HK-2 (cell line): ENCODE measurements around the gene GJD2.

ENCODE experiments used
- DNase-seq: peaks from one replicate; pipeline ENCODE4 v3.0.0-alpha.2; 2018; ENCODE audit not compliant: unreplicated experiment

The GJD2 gene

DNA sequence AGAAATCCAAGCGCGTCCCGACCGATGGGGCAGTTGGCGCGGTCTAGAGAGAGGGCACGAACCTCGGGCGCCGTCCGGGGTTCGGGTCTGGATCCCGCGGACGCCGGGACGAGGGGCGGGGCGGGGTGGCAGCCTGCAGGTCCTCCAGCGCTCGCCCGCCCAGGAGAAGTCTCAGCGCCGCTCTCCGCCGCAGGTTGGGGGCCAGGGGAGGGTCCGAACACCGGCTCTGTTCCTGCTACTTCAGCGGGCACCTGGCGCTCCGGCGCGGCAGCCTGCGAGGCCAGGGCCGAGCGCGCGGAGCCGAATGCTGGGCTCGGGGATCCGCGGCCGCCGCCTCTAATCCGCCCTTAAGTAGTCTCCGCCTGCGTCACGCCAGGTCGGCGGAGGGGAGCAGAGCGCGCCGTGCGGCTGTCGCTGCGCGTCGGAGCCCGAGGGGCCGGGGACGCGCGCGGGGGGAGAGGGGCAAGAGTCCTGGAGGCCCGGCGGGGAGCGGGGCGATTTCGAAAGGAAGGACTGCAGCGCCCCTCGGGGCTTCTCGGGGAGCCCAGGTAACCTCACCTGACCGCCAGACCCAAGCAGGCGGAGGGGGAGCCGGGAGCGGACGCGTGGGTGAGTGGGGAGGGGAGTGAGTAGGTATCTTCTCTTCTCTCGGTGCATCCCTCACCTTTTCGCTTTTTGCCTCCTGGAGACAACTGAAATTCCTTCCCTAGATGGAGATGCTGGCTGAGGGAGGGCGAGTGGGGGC lies at the start of gene GJD2:
TSS of gene GJD2 (minus strand) at position 325 of the 745 bp plus-strand sequence. CDS start 510 bp downstream, outside the sequence.
- DNase-seq: no peak

DNA sequence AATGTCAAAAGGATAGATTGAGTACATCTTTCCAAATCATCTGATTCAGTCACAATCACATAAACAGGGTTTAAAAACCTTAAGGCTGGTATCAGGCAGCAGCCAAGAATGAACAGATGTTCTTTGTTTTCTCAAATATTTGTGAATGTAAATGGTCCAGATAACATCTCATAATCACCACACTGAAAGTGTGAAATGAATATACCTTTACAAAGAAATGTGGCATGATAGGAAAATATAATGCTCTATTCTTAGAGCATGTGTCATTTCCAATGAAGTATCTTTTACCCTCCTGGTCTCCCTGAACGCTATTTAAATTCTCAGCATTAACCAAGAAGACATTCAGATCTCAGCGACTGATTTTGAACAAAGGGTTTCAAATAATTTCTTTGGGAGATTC lies 49.3 kb upstream of the GJD2 start:
- no peak for DNase-seq

DNA sequence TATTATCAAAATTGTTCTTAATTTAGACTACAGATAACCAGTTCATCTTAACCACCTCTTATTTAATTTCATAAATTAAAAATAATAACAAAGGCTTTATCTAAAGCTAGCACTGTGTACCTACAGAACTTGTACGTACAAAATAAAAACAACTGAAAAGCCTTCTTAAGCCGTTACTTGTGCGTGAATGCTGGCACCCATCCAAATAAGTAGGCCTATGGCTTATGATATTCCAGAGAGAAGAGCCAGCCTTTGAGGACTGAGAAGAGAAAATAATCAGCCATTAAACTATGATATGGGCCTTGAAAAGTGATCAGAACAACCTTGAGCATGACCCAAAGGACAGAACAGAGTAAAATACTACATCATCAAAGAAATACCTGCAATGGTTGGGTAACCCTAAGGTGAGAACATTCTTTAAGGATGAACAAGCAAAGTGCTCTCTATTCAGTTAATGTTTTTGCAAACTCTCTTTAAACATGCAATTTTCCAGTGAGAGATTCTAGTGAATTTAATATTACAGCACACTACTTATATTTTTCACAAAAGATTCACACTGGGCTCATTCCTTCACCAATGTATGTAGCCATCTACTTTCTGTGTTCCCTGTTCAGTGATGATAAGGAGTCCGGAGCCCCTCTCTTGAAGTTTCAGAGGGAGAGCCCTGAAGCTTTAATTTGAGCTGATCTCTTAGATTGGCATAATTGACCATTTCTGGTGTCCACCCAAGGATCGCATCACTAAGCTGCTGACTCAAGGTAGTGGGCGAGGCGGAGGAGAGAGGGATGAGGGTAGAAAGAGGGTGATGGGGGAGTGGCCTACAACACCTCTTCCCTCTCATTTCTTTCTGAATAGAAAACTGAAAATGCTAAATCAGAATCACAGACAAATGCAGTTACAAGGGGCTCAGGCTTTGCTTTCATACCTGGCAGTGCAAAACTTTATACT lies 48.3 kb upstream of the GJD2 start:
- DNase-seq: no peak

DNA sequence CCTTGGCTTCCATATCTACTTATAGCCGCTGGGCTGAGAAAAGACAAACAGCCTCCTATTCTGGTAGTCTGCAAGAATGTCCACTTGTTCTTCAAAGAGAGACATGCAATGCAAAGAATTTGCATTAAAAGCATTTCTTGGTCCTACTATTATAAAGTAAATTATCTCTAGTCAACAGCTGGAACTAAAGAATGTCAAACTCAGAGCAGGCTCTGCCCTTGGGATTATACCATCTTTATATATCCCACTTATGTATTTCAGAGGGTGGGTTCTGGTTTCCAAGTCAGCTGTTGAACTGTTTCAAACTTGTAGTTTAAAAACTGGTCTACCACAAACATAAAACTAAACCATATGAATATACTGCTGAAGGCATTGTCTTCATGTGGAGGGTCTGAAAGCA lies 47.6 kb upstream of the GJD2 start:
- DNase-seq: no peak

DNA sequence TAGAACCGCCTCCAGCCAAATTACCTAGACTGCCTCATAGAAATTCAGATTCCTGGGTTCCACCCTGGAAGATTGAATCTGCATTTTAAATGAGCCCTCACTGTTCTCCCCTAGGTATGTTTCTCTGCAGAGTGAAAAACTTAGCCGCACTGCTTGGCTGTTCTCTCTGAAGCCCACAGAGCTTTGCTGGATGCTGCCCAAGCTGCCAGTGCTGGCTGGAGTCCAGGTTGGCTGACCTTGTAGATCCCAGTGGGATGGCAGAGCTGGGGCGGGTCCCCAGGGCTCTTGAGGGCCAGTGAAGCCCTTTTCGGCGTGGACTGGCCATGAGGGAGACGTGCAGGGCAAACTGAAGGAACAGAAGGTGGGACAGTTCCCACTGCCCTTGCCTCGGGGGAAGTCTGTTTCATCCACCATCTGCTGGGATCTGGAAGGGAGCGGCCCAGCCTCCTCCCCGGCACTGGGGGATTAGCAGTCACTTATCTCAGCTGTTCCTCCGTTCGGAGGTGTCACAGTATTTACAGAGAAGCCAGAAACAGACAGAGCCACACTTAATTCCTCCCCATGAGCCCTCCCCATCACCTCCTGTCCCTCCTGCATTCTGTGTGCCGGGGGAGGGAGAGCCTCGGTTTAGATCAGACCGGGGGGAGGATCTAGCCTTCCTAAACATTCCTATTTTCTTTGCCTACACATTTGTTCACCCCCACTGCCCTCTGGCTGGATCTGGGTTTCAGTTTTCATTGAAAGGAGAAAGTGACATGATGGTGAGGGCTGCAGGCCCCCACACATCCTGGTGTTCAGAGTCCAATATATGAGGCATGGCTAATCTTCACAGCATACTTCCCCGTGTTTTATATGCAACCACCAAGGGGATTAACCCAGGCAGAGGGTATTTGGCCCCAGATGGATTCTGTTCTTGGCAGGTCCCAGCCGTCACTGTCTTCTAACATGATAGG lies 44.6 kb upstream of the GJD2 start:
- no peak for DNase-seq

DNA sequence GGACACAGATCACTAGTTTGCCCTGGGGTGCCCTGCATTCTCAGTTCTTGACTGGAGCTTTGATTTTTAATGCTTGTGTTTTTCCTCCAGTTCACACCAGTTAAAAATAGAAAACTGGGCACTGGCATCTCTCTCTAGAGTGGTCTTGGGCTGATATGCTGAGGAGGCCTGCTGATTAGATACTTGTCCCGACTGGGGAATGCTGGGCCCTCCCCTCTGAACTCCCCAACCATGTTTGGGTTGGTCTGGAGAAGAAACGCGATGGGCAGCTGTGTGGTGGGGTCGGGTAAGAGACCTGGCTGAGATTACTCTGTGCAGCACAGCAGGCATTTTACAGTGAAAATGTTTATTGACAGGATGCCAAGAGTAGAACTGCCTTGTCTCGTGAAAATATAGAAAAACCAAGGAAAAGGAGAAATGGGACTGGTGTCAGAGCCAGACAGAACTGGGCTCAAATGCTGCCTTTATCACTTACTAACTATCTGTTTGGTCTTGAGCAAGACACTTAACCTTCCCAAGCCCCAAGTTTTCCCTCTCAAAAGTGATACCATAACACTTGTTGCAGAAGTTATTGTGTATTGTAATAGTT lies 42.1 kb upstream of the GJD2 start:
- no peak for DNase-seq

DNA sequence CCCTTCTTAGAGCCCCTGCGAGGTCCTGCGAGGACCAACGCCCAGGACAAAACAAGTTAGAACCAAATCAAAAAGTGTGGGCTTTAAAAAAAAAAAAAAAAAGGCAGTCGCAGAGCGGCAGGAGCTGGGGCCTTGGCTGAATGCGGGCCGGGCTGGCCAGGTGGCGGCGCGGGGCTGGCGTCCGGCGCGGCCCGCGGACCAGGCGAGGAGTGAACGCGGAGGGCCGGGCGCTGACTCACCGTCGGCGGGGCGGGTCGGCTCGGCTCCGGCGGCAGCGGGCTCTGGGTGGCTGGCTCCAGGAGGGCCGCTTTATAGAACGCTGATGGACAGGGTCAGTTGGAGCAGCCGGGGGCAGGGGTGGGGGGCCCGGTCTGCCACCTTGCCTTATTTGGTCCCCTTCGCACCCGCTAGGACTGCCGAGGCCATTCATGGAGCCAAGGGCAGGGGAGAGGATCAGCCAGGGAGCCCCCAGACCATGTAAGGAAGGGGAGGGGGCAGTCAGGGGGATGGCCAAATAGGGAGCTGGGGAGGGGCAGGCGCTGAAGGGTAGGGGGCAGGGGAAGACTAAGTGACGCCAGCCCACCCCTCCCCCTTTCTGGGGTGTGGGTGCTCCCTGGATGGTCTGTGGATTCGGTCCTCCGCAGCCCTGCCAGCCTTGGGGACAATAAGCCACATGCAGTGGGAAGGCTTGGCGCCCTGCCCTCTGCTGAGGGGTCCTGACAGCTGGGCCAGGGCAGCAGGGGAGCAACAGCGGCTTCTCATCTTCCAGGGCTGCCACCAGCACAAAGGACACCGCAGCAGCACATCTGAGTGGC lies 40.7 kb upstream of the GJD2 start, which contains the start of gene ACTC1:
TSS of gene ACTC1 (minus strand) at position 283 of the 815 bp plus-strand sequence. CDS start 741 bp downstream, outside the sequence.
- peak; percentile 64 for DNase-seq

DNA sequence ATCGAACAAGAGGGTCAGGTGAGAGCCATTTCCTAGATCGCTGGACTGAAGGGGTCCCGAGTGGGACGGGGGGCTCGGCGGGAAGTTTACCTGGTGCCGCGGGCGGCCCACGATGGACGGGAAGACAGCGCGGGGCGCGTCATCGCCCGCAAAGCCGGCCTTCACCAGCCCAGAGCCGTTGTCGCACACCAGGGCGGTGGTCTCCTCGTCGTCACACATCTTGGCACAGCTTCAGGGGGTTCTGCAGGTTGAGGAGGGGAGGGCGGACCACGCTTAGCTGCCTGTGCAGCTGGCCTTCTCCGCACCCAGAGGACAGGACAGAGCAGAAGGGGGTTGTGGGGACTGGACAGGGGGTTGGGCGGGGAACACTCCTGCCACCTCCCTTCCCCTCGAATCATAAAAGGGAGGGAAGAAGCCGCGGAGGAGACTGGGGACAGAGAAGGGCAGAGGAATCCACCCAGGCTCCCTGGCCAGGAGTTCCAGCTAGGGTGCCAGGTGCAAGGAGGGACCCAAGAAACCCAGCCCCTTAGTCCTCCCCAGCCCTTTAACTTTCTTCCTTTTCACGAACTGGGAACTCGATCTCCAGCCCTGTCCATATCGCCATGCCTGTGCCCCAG lies 39.9 kb upstream of the GJD2 start:
- no peak for DNase-seq

DNA sequence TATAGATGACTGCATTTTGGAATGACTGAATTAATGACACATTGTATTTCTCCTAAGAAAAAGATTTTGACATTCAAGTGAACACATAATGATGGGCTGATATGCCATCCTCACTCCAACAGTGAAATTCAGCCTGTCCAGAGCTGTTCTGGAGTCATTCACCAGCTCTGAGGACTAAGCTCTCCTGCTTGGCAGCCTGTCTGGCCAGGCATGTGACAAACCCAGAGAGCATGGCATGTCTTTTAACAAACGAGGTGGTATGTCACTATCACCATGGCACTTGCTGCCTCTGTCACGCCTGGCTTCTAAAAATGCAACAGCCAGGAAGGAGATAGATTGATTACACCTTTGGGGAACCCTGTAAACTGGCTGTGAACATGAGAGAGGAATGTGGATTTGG lies 39.1 kb upstream of the GJD2 start:
- DNase-seq: no peak

DNA sequence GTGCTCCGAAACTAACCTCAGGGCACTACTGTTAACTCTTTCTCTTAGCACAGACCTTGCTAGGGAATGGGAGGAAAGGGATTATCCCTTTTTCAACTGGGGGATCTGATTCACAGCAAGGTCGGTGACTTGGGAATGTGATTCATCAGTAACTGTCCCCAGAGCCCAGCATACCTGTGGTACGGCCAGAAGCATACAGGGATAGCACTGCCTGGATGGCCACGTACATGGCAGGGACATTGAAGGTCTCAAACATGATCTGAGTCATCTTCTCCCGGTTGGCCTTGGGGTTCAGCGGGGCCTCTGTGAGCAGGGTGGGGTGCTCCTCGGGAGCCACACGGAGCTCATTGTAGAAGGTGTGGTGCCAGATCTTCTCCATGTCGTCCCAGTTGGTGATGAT lies 38.3 kb upstream of the GJD2 start:
- DNase-seq: no peak

DNA sequence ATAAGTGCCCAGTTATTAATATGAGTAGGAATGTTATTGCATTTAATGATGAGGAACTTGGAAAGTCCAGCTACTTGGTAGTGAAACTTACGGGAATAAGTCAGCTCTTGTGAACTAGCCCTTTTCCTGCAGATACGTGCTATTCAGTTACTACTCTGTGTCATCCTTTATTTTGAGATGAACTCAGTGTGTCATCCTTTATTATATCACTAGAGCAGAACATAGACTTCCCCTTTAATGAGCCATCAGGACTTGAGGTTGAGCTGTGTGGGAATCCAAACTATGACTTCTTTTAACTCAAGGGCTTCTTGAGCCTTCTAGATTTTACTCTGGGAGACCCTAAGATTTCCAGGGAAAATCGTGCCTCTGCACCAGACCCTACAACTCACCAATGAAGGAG lies 36.9 kb upstream of the GJD2 start:
- no peak for DNase-seq

DNA sequence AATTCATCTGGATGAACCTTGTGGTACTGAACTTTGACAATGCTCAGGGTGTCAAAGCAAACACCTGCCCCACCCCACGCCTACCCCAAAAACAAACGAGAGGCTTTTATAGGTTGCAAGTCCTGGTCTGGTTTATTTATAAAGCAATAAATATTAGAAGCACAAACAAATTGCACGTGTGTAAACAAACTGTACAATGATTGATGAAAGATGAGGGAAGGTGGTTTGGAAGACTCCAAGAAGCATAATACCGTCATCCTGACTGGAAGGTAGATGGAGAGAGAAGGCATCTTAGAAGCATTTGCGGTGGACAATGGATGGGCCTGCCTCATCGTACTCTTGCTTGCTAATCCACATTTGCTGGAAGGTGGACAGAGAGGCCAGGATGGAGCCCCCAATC lies 35.3 kb upstream of the GJD2 start:
- no peak for DNase-seq

DNA sequence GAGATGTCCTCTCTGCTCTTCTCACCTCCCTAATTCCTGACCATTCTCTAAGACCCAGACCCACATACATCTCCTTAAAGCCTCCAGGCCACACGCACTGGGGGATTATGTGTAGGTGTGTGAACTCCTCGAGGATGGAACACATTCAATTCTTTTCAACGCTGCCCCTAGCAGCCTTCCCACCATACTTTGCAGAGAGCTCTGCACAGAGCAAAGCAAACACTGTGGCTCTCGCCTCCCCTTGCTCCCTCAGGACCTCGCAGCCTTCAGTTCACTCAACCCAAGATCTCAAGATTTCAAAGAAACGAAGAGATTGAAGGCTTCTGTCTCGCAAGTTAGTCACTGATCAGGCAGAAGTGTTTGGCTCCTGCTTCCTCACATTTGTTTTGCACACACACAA lies 34.5 kb upstream of the GJD2 start:
- no peak for DNase-seq

DNA sequence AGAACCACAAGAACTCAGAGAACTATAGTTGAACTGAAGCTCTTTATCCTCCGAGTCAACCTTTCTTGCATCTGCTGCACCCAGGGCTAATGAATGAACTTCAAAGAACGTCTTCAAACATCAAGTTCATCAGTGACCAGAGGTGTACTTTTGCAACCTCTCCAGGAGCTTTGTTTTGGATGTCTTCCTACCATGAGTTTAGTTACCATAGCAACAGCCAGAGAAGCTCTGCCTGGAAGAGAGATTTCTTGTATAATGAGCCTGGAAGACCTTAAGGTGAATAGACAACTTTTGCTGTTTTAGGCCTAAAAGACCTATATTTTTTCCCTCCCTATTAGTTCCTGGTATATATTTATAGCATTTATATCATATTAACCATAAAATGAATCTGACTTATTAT lies 31.4 kb upstream of the GJD2 start:
- no peak for DNase-seq

DNA sequence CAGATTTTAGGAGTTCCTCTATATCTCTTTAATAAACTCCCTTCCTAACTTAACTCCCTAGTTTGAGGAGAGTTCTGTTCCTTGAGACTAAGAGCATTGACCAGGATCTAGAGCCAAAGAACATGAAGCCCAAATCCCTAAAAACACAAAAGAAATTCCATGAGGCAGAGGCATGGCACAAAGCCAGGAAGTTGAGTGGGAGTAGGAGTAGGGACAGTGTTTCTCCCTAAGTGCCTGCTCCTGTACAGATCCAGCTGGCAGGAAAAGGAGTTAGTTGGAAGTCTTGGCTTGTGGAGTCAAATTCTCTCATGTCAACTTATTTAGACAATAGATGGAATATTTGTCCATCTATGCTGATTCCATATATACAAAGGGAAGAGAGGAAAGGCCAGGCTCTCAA lies 29.2 kb upstream of the GJD2 start:
- no peak for DNase-seq

DNA sequence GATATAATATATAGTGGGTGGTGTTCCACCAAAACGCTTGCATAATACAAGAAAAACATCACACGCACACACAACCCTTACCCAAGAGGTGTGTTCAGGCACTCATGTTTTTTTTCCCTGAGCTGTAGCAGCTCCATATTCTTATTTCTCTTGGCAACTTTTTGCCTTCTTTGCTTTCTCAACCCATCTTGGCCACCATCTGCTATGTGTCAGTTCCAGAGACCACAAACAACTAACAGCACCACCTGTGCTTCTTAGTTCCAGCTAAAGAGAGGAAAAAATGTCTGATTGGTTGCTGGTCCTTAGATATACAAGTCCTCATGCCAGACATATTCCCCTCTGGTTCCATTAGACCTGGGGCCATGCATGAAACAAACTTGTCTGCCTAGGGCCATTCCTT lies 28.6 kb upstream of the GJD2 start:
- DNase-seq: no peak

DNA sequence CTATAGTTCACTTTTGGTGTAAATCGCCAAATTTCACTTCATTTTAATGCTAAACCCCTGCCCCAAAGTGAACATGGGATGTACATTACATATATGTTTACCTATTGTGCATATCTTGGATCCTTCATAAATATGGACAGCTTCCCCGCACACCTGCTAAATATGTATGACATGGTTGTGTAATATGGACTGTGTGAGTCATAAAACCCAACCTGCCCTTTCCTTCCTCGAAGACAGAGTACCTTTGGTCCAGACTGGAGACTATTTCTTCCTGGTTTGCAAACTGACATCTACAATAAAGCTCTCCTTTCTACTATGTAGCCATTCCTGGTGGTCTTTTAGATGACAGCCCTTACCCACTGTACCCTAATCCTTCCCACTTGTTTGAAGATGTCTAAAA lies 28.1 kb upstream of the GJD2 start:
- no peak for DNase-seq

DNA sequence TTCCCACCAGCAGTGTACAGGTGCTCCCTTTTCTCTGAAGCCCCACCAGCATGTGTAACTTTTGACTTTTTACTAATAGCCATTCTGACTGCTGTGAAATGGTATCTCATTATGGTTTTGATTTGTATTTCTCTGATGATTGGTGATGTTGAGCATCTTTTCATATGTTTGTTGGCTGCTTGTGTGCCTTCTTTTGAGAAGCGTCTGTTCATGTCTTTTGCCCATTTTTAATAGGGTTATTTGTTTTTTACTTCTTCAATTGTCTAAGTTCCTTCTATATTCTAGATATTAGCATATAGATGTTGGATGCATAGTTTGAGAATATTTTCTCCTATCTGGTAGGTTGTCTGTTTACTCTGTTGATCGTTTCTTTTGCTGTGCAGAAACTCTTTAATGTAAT lies 25.9 kb upstream of the GJD2 start:
- DNase-seq: no peak

DNA sequence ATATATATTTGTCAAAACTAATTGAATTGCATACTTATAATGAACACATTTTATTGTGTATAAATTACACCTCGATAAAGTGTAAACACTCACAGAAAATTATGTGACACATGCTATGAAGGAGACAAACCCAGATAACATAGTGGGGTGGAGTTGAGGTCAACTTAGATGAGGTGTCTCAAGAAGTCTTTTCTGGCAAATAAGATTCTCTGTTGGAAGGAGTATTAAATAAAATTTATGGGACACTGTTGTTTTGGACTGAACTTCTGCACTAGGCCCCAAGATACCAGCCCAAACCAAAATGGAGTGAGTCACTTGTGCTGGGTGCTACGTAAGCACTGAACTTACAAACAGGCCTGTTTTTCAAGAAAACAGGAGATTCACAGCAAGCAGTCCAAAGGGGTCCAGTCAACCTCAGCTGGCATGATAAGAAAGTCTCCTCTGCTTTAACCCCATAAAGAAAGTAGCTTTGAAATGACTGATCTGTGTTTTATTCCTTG lies 21.9 kb upstream of the GJD2 start:
- no peak for DNase-seq

DNA sequence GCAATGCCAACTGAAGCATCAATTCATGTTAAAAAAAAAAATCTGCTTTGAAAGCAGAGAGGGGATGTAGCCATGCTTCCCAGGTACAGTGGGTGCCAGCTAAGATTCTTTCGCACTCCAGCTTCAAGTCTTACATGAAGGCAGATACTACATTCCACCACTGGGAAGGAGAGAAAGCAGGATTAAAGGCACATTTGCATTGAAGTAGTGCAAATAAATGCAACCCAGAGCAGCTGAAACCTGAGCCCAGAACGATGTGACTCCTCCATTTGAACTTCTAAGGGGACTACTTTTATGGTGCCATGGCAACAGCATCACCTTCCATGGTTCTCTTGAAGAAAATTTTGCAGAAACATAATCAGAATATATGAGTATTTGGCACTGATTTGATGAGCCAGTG lies 19.1 kb upstream of the GJD2 start:
- no peak for DNase-seq
